NT2/D1 (cell line): Measurements from ENCODE around the gene TMEM158.

Experiments
- DNase-seq: peaks from one replicate; pipeline ENCODE4 v3.0.0-alpha.2; 2011; ENCODE audit warnings: low read depth, low spot score
- H3K27me3 ChIP-seq: 2 replicates; pipeline ENCODE4 v1.6.0; 2011; ENCODE audit warnings: mild to moderate bottlenecking; ENCODE audit not compliant: insufficient read length, insufficient read depth
- H3K36me3 ChIP-seq: 2 replicates; pipeline ENCODE4 v1.6.1; 2011; ENCODE audit warnings: mild to moderate bottlenecking, low read length, mixed read lengths; ENCODE audit not compliant: insufficient read depth, insufficient read length
- H3K4me1 ChIP-seq: 2 replicates; pipeline ENCODE4 v1.5.1; 2011; ENCODE audit not compliant: insufficient read depth, insufficient read length
- H3K4me3 ChIP-seq: 2 replicates; pipeline ENCODE4 v1.5.1; 2011; ENCODE audit warnings: low read depth; ENCODE audit not compliant: insufficient read length
- H3K9ac ChIP-seq: 2 replicates; pipeline ENCODE4 v1.6.0; 2011; ENCODE audit warnings: low read depth; ENCODE audit not compliant: insufficient read length
- H3K9me3 ChIP-seq: 2 replicates; pipeline ENCODE4 v1.5.1; 2011; ENCODE audit warnings: mild to moderate bottlenecking, low read length; ENCODE audit not compliant: insufficient read depth
- SUZ12 ChIP-seq: IDR thresholded peaks from 2 replicates; pipeline ENCODE4 v1.6.1; 2011; ENCODE audit not compliant: insufficient read length, insufficient read depth; ENCODE audit errors: extremely low read depth
- YY1 ChIP-seq: IDR thresholded peaks from 2 replicates; pipeline ENCODE4 v1.6.1; 2011; ENCODE audit not compliant: insufficient read length, insufficient read depth
- ZNF274 ChIP-seq: IDR thresholded peaks from 2 replicates; pipeline ENCODE4 v1.6.1; 2011; ENCODE audit warnings: mild to moderate bottlenecking, low read depth, low read length

TMEM158 gene

GRCh38 chr3:45226206-45226915, at the start of gene TMEM158:
Gene TMEM158, minus strand, starts transcription at chr3:45226287. Its CDS starts 260 bp downstream, at chr3:45226027.
- TF ChIP-seq ZNF274 (no peak), SUZ12 (no peak), YY1 (no peak)
- Histone ChIP-seq H3K9ac (peak within 1 kb of the TSS; percentile 86), H3K4me3 (peak within 1 kb of the TSS; percentile 64), H3K27me3 (peaks cover 12% of the 10 kb centered on the region), H3K9me3 (no peaks in the 10 kb centered on the region), H3K36me3 (peaks cover 8% of the 10 kb centered on the region), H3K4me1 (no peaks in the 10 kb centered on the region)
- DNase-seq, result no peak

- DNase-seq, result peak; percentile 35
- H3K9me3 ChIP-seq, result peaks cover 25% of the 10 kb centered on the region
- no peak overlapping the region for H3K4me3 ChIP-seq
- TF ChIP-seq ZNF274 (no peak), SUZ12 (no peak), YY1 (no peak)
- no peak overlapping the region for H3K9ac ChIP-seq
- no peaks in the 10 kb centered on the region for H3K36me3 ChIP-seq
- H3K4me1 ChIP-seq, result no peaks in the 10 kb centered on the region
- H3K27me3 ChIP-seq, result no peaks in the 10 kb centered on the region
Observed at GRCh38 chr3:45275006-45275704, 49.1 kb upstream of the TMEM158 start.

DNA sequence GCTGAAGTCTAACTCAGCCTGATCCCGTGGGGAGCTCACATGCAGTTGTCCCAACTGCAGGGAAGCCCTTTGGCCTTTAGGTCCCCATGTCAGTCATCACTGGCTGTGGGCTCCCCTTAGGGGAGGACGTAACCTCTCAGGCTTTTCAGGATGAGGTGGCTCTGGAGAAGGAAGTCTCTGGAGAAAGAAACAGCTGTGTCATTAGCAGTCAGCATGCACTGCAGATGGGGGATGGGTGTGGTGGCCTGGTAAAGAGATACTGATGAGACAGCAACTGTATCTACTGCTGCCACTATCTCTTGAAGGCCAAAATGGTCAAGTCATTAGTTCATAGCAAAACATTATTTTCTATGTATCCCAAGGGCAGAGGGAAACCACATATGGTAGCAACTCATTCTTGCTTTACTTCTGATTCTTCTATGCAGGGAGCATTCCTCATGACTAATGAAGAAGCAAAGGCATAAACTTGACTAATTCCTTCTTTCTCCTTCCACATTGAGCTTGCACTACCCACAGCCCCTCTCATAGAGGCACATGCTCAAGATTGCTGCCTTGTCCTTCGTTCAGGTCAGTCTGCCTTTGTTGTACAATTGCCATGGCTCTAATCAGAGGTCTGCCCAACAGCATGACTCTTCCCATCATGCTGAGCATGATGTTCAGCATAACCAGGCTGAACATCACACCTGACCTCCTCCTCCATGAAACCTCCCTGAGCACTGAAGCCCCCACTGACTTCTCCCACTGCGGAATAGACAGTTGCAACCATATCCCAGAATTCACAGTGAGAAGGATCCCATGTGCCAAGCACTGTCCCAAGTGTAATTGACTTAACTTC, 47.8 kb upstream of the TMEM158 start:
- H3K4me1 ChIP-seq, result no peaks in the 10 kb centered on the region
- no peaks in the 10 kb centered on the region for H3K36me3 ChIP-seq
- H3K9me3 ChIP-seq, result peaks cover 20% of the 10 kb centered on the region
- H3K27me3 ChIP-seq, result no peaks in the 10 kb centered on the region
- H3K9ac ChIP-seq, result no peak overlapping the region
- no peak overlapping the region for H3K4me3 ChIP-seq
- TF ChIP-seq YY1 (no peak), SUZ12 (no peak), ZNF274 (no peak)
- no peak for DNase-seq

GRCh38 chr3:45272828-45273470, 46.9 kb upstream of the TMEM158 start:
- Histone ChIP-seq H3K36me3 (no peaks in the 10 kb centered on the region), H3K4me3 (no peak overlapping the region), H3K27me3 (no peaks in the 10 kb centered on the region), H3K9ac (no peak overlapping the region), H3K4me1 (no peaks in the 10 kb centered on the region), H3K9me3 (peaks cover 19% of the 10 kb centered on the region)
- no peak for DNase-seq
- no peak for TF ChIP-seq ZNF274
- TF ChIP-seq YY1, result no peak
- TF ChIP-seq SUZ12, result no peak

GRCh38 chr3:45272032-45272810, 46.1 kb upstream of the TMEM158 start:
- no peaks in the 10 kb centered on the region for H3K27me3 ChIP-seq
- TF ChIP-seq YY1 (no peak), ZNF274 (no peak), SUZ12 (no peak)
- no peaks in the 10 kb centered on the region for H3K4me1 ChIP-seq
- H3K4me3 ChIP-seq, result no peak overlapping the region
- H3K9me3 ChIP-seq, result peaks cover 11% of the 10 kb centered on the region
- DNase-seq, result no peak
- H3K9ac ChIP-seq, result no peak overlapping the region
- no peaks in the 10 kb centered on the region for H3K36me3 ChIP-seq

DNA sequence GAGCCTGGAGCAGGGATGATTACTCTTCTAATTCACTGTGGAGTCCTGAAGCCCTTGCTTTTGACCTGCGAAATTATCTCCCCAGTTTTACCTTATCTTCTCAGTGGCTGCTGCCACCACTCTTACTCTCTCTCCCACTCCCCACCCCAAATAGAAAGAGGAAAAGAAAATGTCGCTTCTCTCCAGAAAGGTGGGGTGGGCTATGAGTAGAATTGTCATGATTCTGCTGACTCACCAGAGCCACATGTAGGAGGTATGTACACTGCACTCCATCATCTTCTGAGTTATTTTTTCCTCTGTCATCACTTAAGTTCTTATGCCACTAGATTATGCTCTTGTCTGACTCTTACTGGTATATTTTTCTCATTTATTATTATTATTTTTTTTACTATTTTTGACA, 43.9 kb upstream of the TMEM158 start:
- H3K27me3 ChIP-seq, result no peaks in the 10 kb centered on the region

More for the DNA sequence above, 43.9 kb upstream of the TMEM158 start:
- no peak for DNase-seq
- Histone ChIP-seq H3K9me3 (no peaks in the 10 kb centered on the region), H3K36me3 (no peaks in the 10 kb centered on the region), H3K9ac (no peak overlapping the region), H3K4me3 (no peak overlapping the region), H3K4me1 (no peaks in the 10 kb centered on the region)
- no peak for TF ChIP-seq ZNF274
